Osteoblast (primary cell): ENCODE data around the gene MACROD2. TPM values are rescaled to one million over a fixed set of nuclear protein-coding genes. Genes with fewer than 3 reads are reported as not detected.

Experiments used
- DNase-seq: peaks from one replicate; pipeline ENCODE4 v3.0.0; 2011; ENCODE audit warnings: low spot score, mixed read lengths; ENCODE audit not compliant: insufficient read length; ENCODE audit errors: missing footprints
- H2AFZ ChIP-seq: 2 replicates; pipeline ENCODE4 v1.6.0; 2011; ENCODE audit warnings: mild to moderate bottlenecking, low read length
- H3K27ac ChIP-seq: 2 replicates; pipeline ENCODE4 v1.5.1; 2011; ENCODE audit warnings: mild to moderate bottlenecking, low read depth, low read length, moderate library complexity
- H3K27me3 ChIP-seq: 2 replicates; pipeline ENCODE4 v1.6.0; 2012; ENCODE audit warnings: mild to moderate bottlenecking, control low read depth, inconsistent platforms, low read length, moderate library complexity; ENCODE audit not compliant: insufficient read depth
- H3K36me3 ChIP-seq: 2 replicates; pipeline ENCODE4 v1.5.1; 2011; ENCODE audit warnings: mild to moderate bottlenecking, low read length, control low read depth, moderate library complexity; ENCODE audit not compliant: insufficient read depth
- H3K4me1 ChIP-seq: 2 replicates; pipeline ENCODE4 v1.5.1; 2011; ENCODE audit warnings: mild to moderate bottlenecking, low read length, control low read depth, moderate library complexity; ENCODE audit not compliant: insufficient read depth
- H3K4me2 ChIP-seq: 2 replicates; pipeline ENCODE4 v1.6.0; 2011; ENCODE audit warnings: mild to moderate bottlenecking, low read length; ENCODE audit not compliant: insufficient read depth
- H3K4me3 ChIP-seq: fragments of 200-600 bp; sonication (generic); 3 replicates; pipeline ENCODE4 v1.5.1; 2012; ENCODE audit warnings: mild to moderate bottlenecking, low read length, inconsistent platforms; ENCODE audit not compliant: insufficient read depth
- H3K79me2 ChIP-seq: 2 replicates; pipeline ENCODE4 v1.6.0; 2012; ENCODE audit warnings: mild to moderate bottlenecking, low read length, control low read depth, inconsistent platforms; ENCODE audit not compliant: insufficient read depth
- H3K9me3 ChIP-seq: 2 replicates; pipeline ENCODE4 v1.5.1; 2011; ENCODE audit warnings: low read depth, low read length, control low read depth
- H4K20me1 ChIP-seq: 2 replicates; pipeline ENCODE4 v1.6.0; 2012; ENCODE audit warnings: mild to moderate bottlenecking, low read length, control low read depth; ENCODE audit not compliant: insufficient read depth
- CTCF ChIP-seq: IDR thresholded peaks from 2 replicates; pipeline ENCODE4 v1.5.1; 2011; ENCODE audit warnings: mild to moderate bottlenecking, low read depth, low read length, moderate library complexity; ENCODE audit errors: extremely low read depth
- total RNA-seq: library from RNA; depleted of rRNA; stranded (reverse); fragments of >200 nt; gene quantifications from 2 replicates; pipeline ENCODE4 v1.2.3, GENCODE V29; 2012

Gene MACROD2
- total RNA-seq: 1.8 and 4.0 TPM in 2 replicates

- Histone ChIP-seq H3K4me1 (no peaks in the 10 kb centered on the region), H3K27ac (no peak within 1 kb of the TSS), H3K27me3 (no peaks in the 10 kb centered on the region), H3K4me3 (peak within 1 kb of the TSS; percentile 64), H3K9me3 (no peaks in the 10 kb centered on the region), H4K20me1 (no peaks in the 10 kb centered on the region), H3K4me2 (peak within 1 kb of the TSS; percentile 62), H2AFZ (peak within 1 kb of the TSS; percentile 71), H3K36me3 (no peaks in the 10 kb centered on the region), H3K79me2 (no peaks in the 10 kb centered on the region)
- no peak for TF ChIP-seq CTCF
- peak; percentile 95 for DNase-seq
Measured at GRCh38 chr20:13995086-13995665, at the start of gene MACROD2. Gene MACROD2, plus strand, starts transcription at chr20:13995516.

GRCh38 chr20:13947719-13948118 lies 47.6 kb upstream of the MACROD2 start:
- Histone ChIP-seq H3K27ac (no peak overlapping the region), H3K4me2 (no peak overlapping the region), H3K4me3 (no peak overlapping the region), H3K27me3 (no peaks in the 10 kb centered on the region), H3K36me3 (no peaks in the 10 kb centered on the region), H3K9me3 (no peaks in the 10 kb centered on the region), H3K4me1 (no peaks in the 10 kb centered on the region), H2AFZ (no peak overlapping the region), H4K20me1 (no peaks in the 10 kb centered on the region), H3K79me2 (no peaks in the 10 kb centered on the region)
- DNase-seq: peak; percentile 53
- no peak for TF ChIP-seq CTCF

GRCh38 chr20:13953227-13953626 lies 42.1 kb upstream of the MACROD2 start:
- DNase-seq: no peak
- Histone ChIP-seq H3K79me2 (no peaks in the 10 kb centered on the region), H3K4me1 (no peaks in the 10 kb centered on the region), H3K36me3 (no peaks in the 10 kb centered on the region), H3K4me3 (no peak overlapping the region), H3K27me3 (no peaks in the 10 kb centered on the region), H3K4me2 (no peak overlapping the region), H2AFZ (no peak overlapping the region), H4K20me1 (no peaks in the 10 kb centered on the region), H3K9me3 (no peaks in the 10 kb centered on the region), H3K27ac (no peak overlapping the region)
- no peak for TF ChIP-seq CTCF

- Histone ChIP-seq H3K4me1 (no peaks in the 10 kb centered on the region), H2AFZ (no peak overlapping the region), H3K4me3 (no peak overlapping the region), H3K36me3 (no peaks in the 10 kb centered on the region), H4K20me1 (no peaks in the 10 kb centered on the region), H3K27me3 (no peaks in the 10 kb centered on the region), H3K79me2 (no peaks in the 10 kb centered on the region), H3K4me2 (no peak overlapping the region), H3K27ac (no peak overlapping the region), H3K9me3 (no peaks in the 10 kb centered on the region)
- TF ChIP-seq CTCF: no peak
- peak; percentile 17 for DNase-seq
Measured at GRCh38 chr20:13960119-13960518, 35.2 kb upstream of the MACROD2 start.
